HepG2 (cell line): ENCODE results near the gene CHN2. TPM values are rescaled to one million over a fixed set of nuclear protein-coding genes. Genes with fewer than 3 reads are reported as not detected.

Source experiments
- ATAC-seq: fragments of 200-7000 bp; cut with Tn5 transposase; 3 replicates; pipeline ENCODE4 v1.9.1; 2020; ENCODE audit warnings: mild to moderate bottlenecking, moderate library complexity
- BruUV-seq: library from RNA; stranded (reverse); fragments of 400-500 nt; replicated peaks from 2 replicates; lab custom pipeline; 2021; lab: Mats Ljungman, UMichigan
- CTCF ChIA-PET: fragments of 300-600 bp; formaldehyde crosslinking; extraction: SDS; loops from one replicate; lab custom pipeline; 2021; ENCODE audit warnings: low total read pairs, inconsistent platforms, low intra/inter-chr PET ratio; lab: Yijun Ruan, JAX
- POLR2A ChIA-PET: fragments of 350-600 bp; sonication (Branson Sonifier 250); formaldehyde crosslinking; loops from one replicate; lab custom pipeline; 2020; ENCODE audit warnings: antibody characterized with exemption, inconsistent platforms; lab: Yijun Ruan, JAX
- DNase-seq: peaks from one replicate; pipeline ENCODE4 v3.0.0-alpha.2; 2015; ENCODE audit warnings: low spot score
- FAIRE-seq: peaks from 3 replicates; lab custom pipeline; 2011; peaks lifted over from hg19 to GRCh38; lab: Jason Lieb, UNC
- H2AFZ ChIP-seq: one replicate; pipeline ENCODE4 v1.6.1; 2011; ENCODE audit warnings: low read length, inconsistent platforms
- H3K27ac ChIP-seq: fragments of 300-600 bp; 3 replicates; pipeline ENCODE4 v1.8.0; 2011; ENCODE audit warnings: mixed run types, mild to moderate bottlenecking, mixed read lengths, low read length, inconsistent platforms; ENCODE audit not compliant: insufficient read depth; ENCODE audit errors: extremely low read length
- H3K27me3 ChIP-seq, 2 experiments: fragments of 200-600 bp in 1 of 2; 2 replicates in 1 of 2; 3 replicates in 1 of 2; pipeline versions ENCODE4 v1.6.0 to v1.8.0; 2011; ENCODE audit warnings: low read length in 2 of 2, mild to moderate bottlenecking in 2 of 2, moderate library complexity in 2 of 2, inconsistent platforms in 1 of 2; ENCODE audit not compliant: insufficient read depth in 2 of 2, control insufficient read depth in 1 of 2
- H3K36me3 ChIP-seq, 2 experiments: fragments of 200-600 bp in 1 of 2; replicated peaks in 1 of 2; 2 replicates in 1 of 2; 3 replicates in 1 of 2; pipeline versions ENCODE4 v1.5.1 to v1.8.0; 2011; ENCODE audit warnings: low read length in 2 of 2, inconsistent platforms in 1 of 2; ENCODE audit not compliant: insufficient read depth in 2 of 2, control insufficient read depth in 1 of 2
- H3K4me1 ChIP-seq: 2 replicates; pipeline ENCODE4 v1.5.1; 2012; ENCODE audit warnings: low read length, inconsistent platforms; ENCODE audit not compliant: insufficient read depth
- H3K4me2 ChIP-seq: 2 replicates; pipeline ENCODE4 v1.6.0; 2011; ENCODE audit warnings: low read depth, low read length, inconsistent platforms
- H3K4me3 ChIP-seq, 3 experiments: fragments of 200-600 bp in 1 of 3; sonication (generic), shearing (Covaris generic) in 1 of 3; replicated peaks in 1 of 3; 2 replicates each; pipeline ENCODE4 v1.5.1; 2011 to 2016; ENCODE audit warnings: low read length in 3 of 3, inconsistent platforms in 2 of 3, low read depth in 2 of 3, mild to moderate bottlenecking in 2 of 3, control low read depth in 1 of 3, mixed read lengths in 1 of 3; ENCODE audit not compliant: insufficient read depth in 1 of 3
- H3K79me2 ChIP-seq: one replicate; pipeline ENCODE4 v1.6.1; 2011; ENCODE audit warnings: low read length, inconsistent platforms; ENCODE audit not compliant: insufficient read depth
- H3K9ac ChIP-seq: 2 replicates; pipeline ENCODE4 v1.6.0; 2011; ENCODE audit warnings: mild to moderate bottlenecking, low read depth, low read length, inconsistent platforms; ENCODE audit not compliant: insufficient read depth
- H3K9me3 ChIP-seq: 2 replicates; pipeline ENCODE4 v1.5.1; 2012; ENCODE audit warnings: mild to moderate bottlenecking, low read length
- H4K20me1 ChIP-seq: 2 replicates; pipeline ENCODE4 v1.6.0; 2011; ENCODE audit warnings: inconsistent platforms, mild to moderate bottlenecking, low read length, moderate library complexity; ENCODE audit not compliant: insufficient read depth
- BCLAF1 ChIP-seq: fragments of 450-650 bp; IDR thresholded peaks from 2 replicates; pipeline ENCODE4 v1.6.1; 2017; ENCODE audit warnings: mild to moderate bottlenecking
- DNMT3B ChIP-seq: conservative IDR thresholded peaks from 2 replicates; pipeline ENCODE4 v1.6.1; 2016; ENCODE audit warnings: missing biosample characterization, control low read depth
- HIVEP1 ChIP-seq: sonication (generic); formaldehyde crosslinking; IDR thresholded peaks from 2 replicates; pipeline ENCODE4 v1.4.0; 2020; ENCODE audit warnings: mild to moderate bottlenecking, missing genetic modification reagents
- HNRNPUL1 ChIP-seq: fragments of 200-400 bp; formaldehyde crosslinking; IDR thresholded peaks from 2 replicates; pipeline ENCODE4 v1.6.1; 2017; ENCODE audit warnings: low read depth, mild to moderate bottlenecking, low read length, moderate library complexity
- NCOR1 ChIP-seq: fragments of 200-600 bp; sonication (generic); IDR thresholded peaks from 2 replicates; pipeline ENCODE4 v1.7.0; 2017; ENCODE audit warnings: antibody characterized with exemption, low read length, borderline replicate concordance
- NFATC3 ChIP-seq: sonication (generic); formaldehyde crosslinking; IDR thresholded peaks from 2 replicates; pipeline ENCODE4 v1.5.1; 2020; ENCODE audit warnings: mild to moderate bottlenecking, missing genetic modification reagents
- NR2C2 ChIP-seq: sonication (generic); formaldehyde crosslinking; IDR thresholded peaks from 2 replicates; pipeline ENCODE4 v1.4.0; 2020; ENCODE audit warnings: missing genetic modification reagents, mild to moderate bottlenecking, moderate library complexity, borderline replicate concordance
- POLR2AphosphoS5 ChIP-seq: IDR thresholded peaks from 2 replicates; pipeline ENCODE4 v1.6.1; 2012; ENCODE audit warnings: low read depth, low read length
- TBX2 ChIP-seq: sonication (generic); formaldehyde crosslinking; IDR thresholded peaks from 2 replicates; pipeline ENCODE4 v1.5.0; 2020; ENCODE audit warnings: missing genetic modification reagents, mild to moderate bottlenecking, borderline replicate concordance
- U2AF1 ChIP-seq: fragments of 200-400 bp; formaldehyde crosslinking; optimal IDR thresholded peaks from 2 replicates; pipeline ENCODE3; 2017; ENCODE audit warnings: mild to moderate bottlenecking, low read depth, low read length
- ZNF432 ChIP-seq: sonication (generic); formaldehyde crosslinking; IDR thresholded peaks from 2 replicates; pipeline ENCODE4 v1.5.0; 2020; ENCODE audit warnings: missing genetic modification reagents, mild to moderate bottlenecking, borderline replicate concordance
- ZNF639 ChIP-seq: conservative IDR thresholded peaks from 2 replicates; pipeline ENCODE4 v1.6.1; 2018; ENCODE audit warnings: missing genetic modification reagents
- WGBS: methylation state at CpG from one replicate; pipeline ENCODE4 v1.1.6; 2017; ENCODE audit warnings: low lambda C conversion rate; 5-methylcytosine and 5-hydroxymethylcytosine counted together
- in situ Hi-C: cut with HindIII; loops from 2 replicates; pipeline ENCODE4 v1.10.0; 2017; ENCODE audit warnings: low pct_unique_long_range_greater_than_20kb; ENCODE audit not compliant: extremely low pct_ligation_motif_present
- intact Hi-C: fragments of 100-400 bp; cut with micrococcal nuclease; formaldehyde crosslinking; loops from one replicate; pipeline ENCODE4 v1.10.0; 2022; ENCODE audit not compliant: unreplicated experiment
- polyA plus RNA-seq, 8 experiments: library from polyadenylated mRNA; depleted of rRNA in 3 of 8; stranded (reverse) in 7 of 8; unstranded in 1 of 8; fragments of >200 nt; fragmentation: Illumina TruSeq in 4 of 8; extraction: Trizol in 4 of 8; gene quantifications; 2 replicates each; pipeline versions ENCODE4 v1.2.1 to v1.2.3, GENCODE V29; 2011 to 2016; ENCODE audit warnings: low read depth in 4 of 8, missing spikeins in 1 of 8, mixed read lengths in 1 of 8; ENCODE audit not compliant: insufficient read depth in 1 of 8
- total RNA-seq, 5 experiments: library from RNA; depleted of rRNA; stranded (reverse); fragments of >200 nt; fragmentation: Illumina TruSeq; extraction: Trizol; gene quantifications; 2 replicates each; pipeline ENCODE4 v1.2.3, GENCODE V29; 2016; ENCODE audit warnings: low read depth in 1 of 5
- TF ChIP-seq, protein P1 (sequence below): sonication (generic); formaldehyde crosslinking; IDR thresholded peaks from 2 replicates; pipeline ENCODE4 v1.8.0; 2022; ENCODE audit warnings: missing genetic modification reagents, low read depth, mild to moderate bottlenecking, borderline replicate concordance
- TF ChIP-seq, protein P2 (sequence below): sonication (generic); formaldehyde crosslinking; IDR thresholded peaks from 2 replicates; pipeline ENCODE4 v1.4.0; 2020; ENCODE audit warnings: missing genetic modification reagents, borderline replicate concordance

CHN2 gene
- total and polyA plus RNA-seq, 2 of the 13 experiments (the other 11 are each of a cell fraction or from before 2014, with no cell fraction given): 23.5 to 30.5 TPM

GRCh38 chr7:29449569-29450260 is 255.1 kb downstream of the CHN2 start (continued):
- no peak for TF ChIP-seq NR2C2 (CRISPR knock-in tag)
- no peak for TF ChIP-seq ZNF639 (CRISPR knock-in tag)
- no peak for TF ChIP-seq NFATC3 (CRISPR knock-in tag)
- no peak for TF ChIP-seq BCLAF1
- TF ChIP-seq POLR2AphosphoS5: no peak
- TF ChIP-seq DNMT3B: no peak

DNA sequence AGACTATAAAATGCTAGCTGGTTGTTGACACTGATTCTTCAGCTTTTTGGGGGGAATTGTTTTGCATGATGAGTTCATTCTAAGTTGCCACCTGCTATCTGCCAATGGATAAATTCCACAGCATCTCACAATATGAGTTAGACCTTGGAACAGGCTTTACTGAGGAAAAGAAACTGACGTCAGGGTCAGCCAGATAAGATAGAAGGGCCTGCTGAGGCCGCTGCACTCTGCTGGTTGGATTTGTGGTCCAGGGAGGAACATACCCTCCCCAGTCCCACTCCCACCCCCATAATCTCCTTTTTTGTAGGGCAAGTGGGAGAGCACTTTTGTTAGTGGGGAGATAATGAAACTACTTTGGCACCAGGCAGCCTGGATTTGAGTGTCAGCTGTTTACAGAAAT is 258.4 kb downstream of the CHN2 start:
- DNase-seq (no peak), ATAC-seq (no peak), FAIRE-seq (no peak)
- Histone ChIP-seq H4K20me1 (peaks cover 8% of the 10 kb centered on the region; the same call in 1 of the 2 replicates), H3K4me3 (no peak overlapping the region), H3K9ac (no peak overlapping the region), H3K9me3 (no peaks in the 10 kb centered on the region), H3K4me1 (peaks cover 38% of the 10 kb centered on the region), H2AFZ (no peak overlapping the region), H3K36me3 (peaks cover 2 to 8% of the 10 kb centered on the region in 2 experiments; a peak in 2 of 5 replicates), H3K27ac (no peak overlapping the region), H3K4me2 (no peak overlapping the region), H3K27me3 (no peaks in the 10 kb centered on the region), H3K79me2 (no peaks in the 10 kb centered on the region)
- in situ Hi-C loops (no loop called here), intact Hi-C loops (no loop called here)
- BruUV-seq: no TSS peak
- WGBS: 81% methylated on average over 2 of the region's 2 CpGs
- POLR2A ChIA-PET: no interaction called here
- CTCF ChIA-PET: no interaction called here
- no peak for TF ChIP-seq U2AF1
- TF ChIP-seq TBX2 (CRISPR knock-in tag): no peak
- TF ChIP-seq, protein P1, sequence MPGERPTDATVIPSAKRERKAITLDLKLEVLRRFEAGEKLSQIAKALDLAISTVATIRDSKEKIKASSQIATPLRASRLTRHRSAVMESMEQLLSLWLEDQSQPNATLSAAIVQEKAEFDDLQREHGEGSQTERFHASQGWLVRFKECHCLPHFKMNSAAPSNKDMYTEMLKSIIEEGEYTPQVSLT: no peak
- TF ChIP-seq HNRNPUL1: no peak
- no peak for TF ChIP-seq HIVEP1 (CRISPR knock-in tag)
- no peak for TF ChIP-seq NCOR1
- TF ChIP-seq ZNF432 (CRISPR knock-in tag): no peak
- TF ChIP-seq, protein P2, sequence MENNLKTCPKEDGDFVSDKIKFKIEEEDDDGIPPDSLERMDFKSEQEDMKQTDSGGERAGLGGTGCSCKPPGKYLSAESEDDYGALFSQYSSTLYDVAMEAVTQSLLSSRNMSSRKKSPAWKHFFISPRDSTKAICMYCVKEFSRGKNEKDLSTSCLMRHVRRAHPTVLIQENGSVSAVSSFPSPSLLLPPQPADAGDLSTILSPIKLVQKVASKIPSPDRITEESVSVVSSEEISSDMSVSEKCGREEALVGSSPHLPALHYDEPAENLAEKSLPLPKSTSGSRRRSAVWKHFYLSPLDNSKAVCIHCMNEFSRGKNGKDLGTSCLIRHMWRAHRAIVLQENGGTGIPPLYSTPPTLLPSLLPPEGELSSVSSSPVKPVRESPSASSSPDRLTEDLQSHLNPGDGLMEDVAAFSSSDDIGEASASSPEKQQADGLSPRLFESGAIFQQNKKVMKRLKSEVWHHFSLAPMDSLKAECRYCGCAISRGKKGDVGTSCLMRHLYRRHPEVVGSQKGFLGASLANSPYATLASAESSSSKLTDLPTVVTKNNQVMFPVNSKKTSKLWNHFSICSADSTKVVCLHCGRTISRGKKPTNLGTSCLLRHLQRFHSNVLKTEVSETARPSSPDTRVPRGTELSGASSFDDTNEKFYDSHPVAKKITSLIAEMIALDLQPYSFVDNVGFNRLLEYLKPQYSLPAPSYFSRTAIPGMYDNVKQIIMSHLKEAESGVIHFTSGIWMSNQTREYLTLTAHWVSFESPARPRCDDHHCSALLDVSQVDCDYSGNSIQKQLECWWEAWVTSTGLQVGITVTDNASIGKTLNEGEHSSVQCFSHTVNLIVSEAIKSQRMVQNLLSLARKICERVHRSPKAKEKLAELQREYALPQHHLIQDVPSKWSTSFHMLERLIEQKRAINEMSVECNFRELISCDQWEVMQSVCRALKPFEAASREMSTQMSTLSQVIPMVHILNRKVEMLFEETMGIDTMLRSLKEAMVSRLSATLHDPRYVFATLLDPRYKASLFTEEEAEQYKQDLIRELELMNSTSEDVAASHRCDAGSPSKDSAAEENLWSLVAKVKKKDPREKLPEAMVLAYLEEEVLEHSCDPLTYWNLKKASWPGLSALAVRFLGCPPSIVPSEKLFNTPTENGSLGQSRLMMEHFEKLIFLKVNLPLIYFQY (CRISPR knock-in tag): no peak
